NCI-H1105 (cell line): ENCODE results near the gene TMEM89.

Experiments used
- DNase-seq: peaks from one replicate; lab custom pipeline; 2025; lab: John Stamatoyannopoulos, UW

TMEM89 gene

DNA sequence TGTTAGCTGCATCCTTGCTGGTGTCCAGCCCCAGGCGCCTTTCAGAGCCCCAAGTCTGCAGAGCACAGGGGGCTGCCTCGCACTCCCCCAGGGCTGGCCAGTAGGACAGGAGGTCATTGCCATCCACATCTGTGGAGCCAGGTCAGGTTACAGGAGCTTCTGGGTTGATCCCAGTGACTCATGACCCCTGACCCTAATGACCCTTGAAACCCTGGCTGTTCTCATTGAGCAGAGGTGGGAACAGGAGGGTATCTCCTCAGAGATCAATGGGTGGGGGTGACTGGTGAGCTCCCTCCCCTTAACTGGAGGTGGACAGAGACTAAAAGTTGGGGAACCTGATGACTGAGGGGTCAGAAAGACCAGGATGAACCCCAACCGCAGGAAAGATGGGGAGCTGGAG, 19.8 kb upstream of the TMEM89 start:
- DNase-seq = no peak

DNA sequence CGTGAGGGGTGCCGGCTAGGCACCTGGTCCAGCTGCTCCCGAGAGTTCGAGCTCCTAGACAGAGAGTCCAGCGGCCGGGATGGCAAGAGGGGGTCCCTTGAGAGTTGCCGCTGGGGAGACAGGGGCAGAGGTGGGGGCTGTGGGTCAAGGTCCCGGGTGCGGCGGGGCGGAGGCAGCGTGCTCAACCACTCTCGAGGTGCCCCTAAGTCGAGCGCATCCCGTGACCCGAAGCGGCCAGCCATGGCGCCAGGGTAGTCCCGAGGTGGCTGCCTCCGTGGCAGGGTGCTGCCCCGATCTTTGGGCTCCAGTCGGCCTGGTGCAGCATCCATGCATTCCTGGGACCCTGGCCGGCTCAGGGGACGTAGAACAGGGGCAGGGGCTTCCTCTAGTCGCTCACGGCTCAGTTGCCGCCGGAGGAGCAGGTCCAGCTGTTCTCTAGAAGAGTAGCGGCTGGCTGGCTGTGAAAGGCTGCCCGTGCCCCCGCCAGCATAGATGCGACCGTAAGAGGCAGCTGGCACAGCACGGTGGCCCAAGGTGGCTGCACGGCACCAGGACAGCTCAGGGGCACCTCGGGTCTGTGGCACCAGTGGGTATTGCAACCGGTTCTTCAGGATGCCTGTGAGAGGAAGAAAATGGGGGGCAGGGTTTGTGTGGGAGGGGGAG, 18.5 kb upstream of the TMEM89 start:
- DNase-seq = no peak

GRCh38 chr3:48637305-48637704, 15.7 kb upstream of the TMEM89 start:
- no peak for DNase-seq

DNA sequence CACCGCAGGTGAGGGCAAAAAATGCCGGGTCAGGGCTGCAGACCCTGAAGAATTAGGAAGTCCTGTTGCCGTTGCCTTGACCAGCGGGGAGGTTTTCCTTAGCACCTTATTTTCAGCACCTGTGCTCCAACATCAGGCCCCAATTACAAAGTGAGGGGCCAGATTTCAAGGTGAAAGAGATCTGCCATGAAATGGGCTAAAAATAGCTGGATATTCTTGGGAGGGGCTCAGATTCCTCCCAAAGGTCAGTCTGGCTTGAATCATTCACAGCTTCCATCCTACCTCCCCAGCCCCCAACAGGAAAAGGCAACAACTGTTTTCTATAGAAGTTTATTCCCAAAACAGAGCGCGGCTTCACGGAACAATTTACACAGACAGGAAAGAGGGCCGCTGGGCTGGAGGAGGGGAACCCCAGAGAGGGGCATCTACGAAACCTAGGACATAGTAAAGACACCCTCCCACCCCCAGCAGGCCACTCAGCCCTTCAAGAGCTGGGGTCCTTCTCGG, 14.6 kb upstream of the TMEM89 start:
- DNase-seq = no peak

- peak; percentile 88 for DNase-seq
These were observed 13.9 kb upstream of the TMEM89 start, which contains the start of gene SLC26A6 for GRCh38 chr3:48635222-48636021. Gene SLC26A6 (minus strand): TSS chr3:48635461. CDS start chr3:48635393, 68 bp downstream.

DNA sequence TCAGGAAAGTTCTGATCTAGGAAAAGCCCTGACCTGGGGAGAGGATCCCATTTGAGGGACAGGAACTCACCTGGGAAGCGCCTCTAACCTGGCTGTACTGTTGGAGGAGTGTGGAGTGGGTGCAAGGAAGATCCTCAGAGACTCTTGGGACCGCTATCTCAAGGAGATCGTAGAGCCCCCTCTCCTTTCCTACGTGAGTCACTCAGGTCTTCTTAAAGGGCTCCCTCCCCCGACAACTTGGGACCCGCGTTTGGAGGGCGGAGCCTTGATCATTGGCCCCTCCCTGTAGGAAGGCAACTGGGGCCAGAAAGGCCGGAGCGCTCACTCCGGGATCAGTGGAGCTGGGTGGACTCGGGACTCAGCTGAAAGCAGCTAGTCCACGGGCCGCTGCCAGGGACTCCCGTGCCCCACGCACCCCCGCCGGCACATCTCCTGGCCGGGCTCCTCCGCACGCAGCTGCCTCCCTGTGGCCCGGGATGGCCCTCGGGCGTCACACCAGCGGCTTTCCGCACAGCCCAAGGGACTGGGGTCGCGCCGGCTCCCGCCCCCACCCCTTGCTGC, 13.2 kb upstream of the TMEM89 start:
- no peak for DNase-seq

GRCh38 chr3:48633743-48634142, 12.2 kb upstream of the TMEM89 start:
- no peak for DNase-seq

DNA sequence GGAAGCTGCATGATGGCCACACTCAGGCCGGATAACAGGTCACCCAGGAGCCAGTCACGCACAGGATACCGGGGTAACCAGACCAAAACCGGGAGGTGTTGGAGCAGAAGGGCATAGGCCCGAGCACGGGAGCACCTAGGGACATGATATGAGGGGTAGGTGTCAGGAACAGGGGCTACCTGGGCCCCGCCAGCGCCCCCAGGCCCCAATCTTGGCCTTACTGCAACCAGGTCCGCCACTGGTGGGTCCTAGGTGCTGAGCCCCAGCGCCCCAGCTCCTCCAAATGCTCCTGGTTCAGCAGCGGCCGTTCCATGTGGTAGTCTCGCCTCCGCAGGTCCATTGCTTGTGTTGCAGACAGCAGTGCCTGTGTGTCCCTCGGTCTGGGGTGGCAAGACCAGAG, 11.7 kb upstream of the TMEM89 start:
- no peak for DNase-seq

GRCh38 chr3:48631516-48632448, 10.2 kb upstream of the TMEM89 start:
- no peak for DNase-seq

- no peak for DNase-seq
These were observed 9.3 kb upstream of the TMEM89 start for GRCh38 chr3:48630833-48631232.

DNA sequence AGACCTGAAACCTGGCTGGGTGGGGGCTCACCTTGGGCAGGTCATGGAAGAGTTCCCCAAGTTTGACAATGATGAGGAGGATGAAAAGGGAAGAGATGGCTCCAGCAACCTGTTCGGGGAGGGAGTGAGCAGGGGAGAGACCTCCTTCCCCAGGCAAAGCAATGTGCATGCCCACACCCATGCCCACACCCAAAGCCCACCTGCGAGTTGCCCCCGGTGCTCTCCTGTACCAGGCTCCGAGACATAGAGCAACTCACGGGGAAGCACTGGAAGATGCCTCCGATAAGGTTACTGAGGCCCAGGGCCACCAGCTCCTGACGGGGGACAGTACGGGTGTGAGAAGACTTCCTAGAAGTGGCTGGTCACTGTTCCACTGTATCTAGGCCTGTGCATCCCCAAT, 8.8 kb upstream of the TMEM89 start:
- no peak for DNase-seq

GRCh38 chr3:48629894-48630293, 8.3 kb upstream of the TMEM89 start:
- no peak for DNase-seq

- DNase-seq = no peak
These were observed 6.9 kb upstream of the TMEM89 start for GRCh38 chr3:48628277-48629017.

- no peak for DNase-seq
These were observed 4.0 kb upstream of the TMEM89 start for GRCh38 chr3:48625600-48625999.

GRCh38 chr3:48624767-48625166, 3.2 kb upstream of the TMEM89 start:
- no peak for DNase-seq

DNA sequence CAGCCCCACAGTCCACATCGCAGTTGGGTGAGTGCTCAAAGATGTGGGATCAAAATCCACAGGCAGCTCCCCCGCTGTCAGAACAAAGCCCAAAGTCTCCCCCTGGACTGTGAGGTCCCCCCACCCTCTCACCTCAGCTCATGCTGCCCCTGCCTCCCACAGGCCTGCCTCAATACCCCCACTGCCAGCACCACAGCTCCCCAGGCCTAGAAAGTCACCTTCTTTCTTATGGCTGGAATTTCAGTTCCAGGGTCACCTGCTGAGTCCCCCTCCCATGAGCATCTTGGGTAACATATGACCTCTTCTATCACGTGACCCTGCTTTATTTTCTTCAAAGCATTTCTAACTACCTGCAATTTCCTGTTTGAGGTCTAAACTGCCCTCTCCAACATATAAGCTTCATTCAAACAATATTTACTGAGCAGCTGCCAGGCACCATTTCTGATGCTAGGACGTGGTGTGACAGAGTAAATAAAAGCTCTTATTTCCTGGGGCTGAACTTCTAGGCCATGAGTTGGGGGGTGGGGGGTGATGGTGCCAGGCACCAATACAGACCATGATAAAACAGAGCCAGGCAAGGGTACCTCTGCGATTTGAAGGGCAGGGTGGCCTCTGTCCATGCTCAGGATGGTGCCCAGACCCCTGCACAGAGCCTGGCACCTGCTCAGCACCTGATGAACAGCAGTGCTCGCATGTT, 2.4 kb upstream of the TMEM89 start:
- DNase-seq = no peak

DNA sequence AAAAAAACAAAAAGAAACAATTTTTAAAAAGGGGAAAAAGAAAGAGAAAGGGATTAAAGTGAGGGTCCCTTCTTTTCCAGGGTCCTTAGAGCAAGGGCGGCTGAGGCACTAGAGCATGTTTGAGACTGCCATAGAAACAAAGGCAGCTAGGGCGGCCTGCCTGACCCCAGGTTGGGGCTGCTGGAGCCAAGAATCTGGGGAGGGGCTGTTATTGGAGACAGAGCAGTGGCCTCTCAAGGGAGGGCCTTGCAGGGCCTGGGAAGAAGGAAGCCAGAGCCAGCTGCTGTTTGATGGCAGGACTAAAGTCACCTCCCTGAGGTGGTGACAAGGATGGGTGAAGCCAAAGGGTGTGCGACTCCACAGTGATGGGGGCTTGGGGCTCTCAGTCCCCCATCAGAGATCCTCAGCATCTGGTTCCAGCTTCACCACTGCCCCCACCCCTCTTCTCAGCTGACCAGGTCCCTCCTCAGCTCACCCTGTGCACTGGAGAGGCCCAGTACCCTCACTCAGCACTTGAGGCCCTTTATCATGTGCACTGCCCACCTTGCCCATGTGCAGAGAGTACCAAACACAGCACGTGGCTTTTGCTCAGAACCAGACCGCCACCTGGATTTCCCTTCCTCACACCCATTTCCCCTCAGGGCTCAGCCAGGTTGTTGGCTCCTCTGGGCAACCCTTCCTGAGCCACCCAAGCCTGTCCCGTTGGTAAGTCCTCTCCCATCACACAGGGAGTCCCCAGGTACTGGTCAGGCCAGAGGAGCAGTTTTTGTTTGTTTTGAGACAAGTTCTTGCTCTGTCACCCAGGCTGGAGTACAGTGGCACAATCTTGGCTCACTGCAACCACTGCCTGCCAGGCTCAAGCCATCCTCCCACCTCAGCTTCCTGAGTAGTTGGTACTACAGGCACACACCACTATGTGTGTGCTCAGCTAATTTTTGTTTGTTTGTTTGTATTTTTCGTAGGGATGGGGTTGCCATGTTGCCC, 1.7 kb downstream of the TMEM89 start:
- DNase-seq = no peak

- DNase-seq = no peak
These were observed 4.0 kb downstream of the TMEM89 start for GRCh38 chr3:48617559-48617958.

GRCh38 chr3:48614044-48614443, 7.5 kb downstream of the TMEM89 start:
- no peak for DNase-seq
